Common myeloid progenitor, CD34-positive (primary cell): ENCODE measurements around the gene SAMD5. TPM values are rescaled to one million over a fixed set of nuclear protein-coding genes. Genes with fewer than 3 reads are reported as not detected.

Experiments used
- CTCF ChIA-PET: fragments of 350-600 bp; sonication (Branson Sonifier 250); formaldehyde crosslinking; loops from one replicate; lab custom pipeline; 2021; ENCODE audit warnings: antibody characterized with exemption; lab: Charles Lee
- POLR2A ChIA-PET: fragments of 350-600 bp; sonication (Branson Sonifier 250); formaldehyde crosslinking; loops from one replicate; lab custom pipeline; 2021; ENCODE audit warnings: antibody characterized with exemption; lab: Charles Lee
- DNase-seq, 3 donors: peaks; one replicate each; pipeline versions ENCODE4 v3.0.0 to v3.0.0-alpha.2; 2013
- H3K27ac ChIP-seq, 2 experiments: 1 replicate in 1 of 2; 2 replicates in 1 of 2; pipeline ENCODE4 v1.7.0; 2013; ENCODE audit warnings: inconsistent platforms in 2 of 2, low read length in 2 of 2, mild to moderate bottlenecking in 2 of 2, low read depth in 1 of 2, moderate library complexity in 1 of 2; ENCODE audit not compliant: severe bottlenecking in 2 of 2, insufficient read depth in 1 of 2, poor library complexity in 1 of 2
- H3K27me3 ChIP-seq, 5 experiments: replicated peaks in 2 of 5; 1 replicate in 3 of 5; 2 replicates in 2 of 5; pipeline versions ENCODE4 v1.6.1 to v1.7.0; 2013; ENCODE audit warnings: low read length in 4 of 5, mild to moderate bottlenecking in 2 of 5, moderate library complexity in 2 of 5, inconsistent platforms in 1 of 5; ENCODE audit not compliant: insufficient read depth in 5 of 5, control insufficient read depth in 4 of 5
- H3K36me3 ChIP-seq, 4 experiments: 1 replicate in 2 of 4; 2 replicates in 2 of 4; pipeline versions ENCODE4 v1.6.1 to v1.7.0; 2013; ENCODE audit warnings: low read length in 3 of 4, control low read depth in 1 of 4, mild to moderate bottlenecking in 1 of 4; ENCODE audit not compliant: control insufficient read depth in 4 of 4, insufficient read depth in 4 of 4
- H3K4me1 ChIP-seq, 4 experiments: 1 replicate in 3 of 4; 2 replicates in 1 of 4; pipeline versions ENCODE4 v1.6.1 to v1.7.1; 2013; ENCODE audit warnings: low read length in 3 of 4, mild to moderate bottlenecking in 3 of 4, control low read depth in 1 of 4, inconsistent platforms in 1 of 4, moderate library complexity in 1 of 4; ENCODE audit not compliant: control insufficient read depth in 4 of 4, insufficient read depth in 4 of 4; ENCODE audit errors: control extremely low read depth in 1 of 4
- H3K4me3 ChIP-seq, 7 experiments: 1 replicate in 4 of 7; 2 replicates in 3 of 7; pipeline versions ENCODE4 v1.5.1 to v1.7.0; 2013; ENCODE audit warnings: mild to moderate bottlenecking in 7 of 7, low read length in 6 of 7, moderate library complexity in 6 of 7, inconsistent platforms in 2 of 7, low read depth in 2 of 7, control low read depth in 1 of 7; ENCODE audit not compliant: insufficient read depth in 4 of 7, control insufficient read depth in 1 of 7; ENCODE audit errors: extremely low read depth in 1 of 7
- H3K9me3 ChIP-seq, 5 experiments: 1 replicate in 4 of 5; 2 replicates in 1 of 5; pipeline versions ENCODE4 v1.6.1 to v1.7.1; 2013; ENCODE audit warnings: low read length in 4 of 5, mild to moderate bottlenecking in 2 of 5, inconsistent platforms in 1 of 5, low read depth in 1 of 5, moderate library complexity in 1 of 5; ENCODE audit not compliant: control insufficient read depth in 4 of 5, insufficient read depth in 2 of 5; ENCODE audit errors: control extremely low read depth in 1 of 5
- WGBS: methylation state at CpG from one replicate; pipeline ENCODE4 v1.1.5; 2013; ENCODE audit not compliant: insufficient coverage; 5-methylcytosine and 5-hydroxymethylcytosine counted together
- polyA plus RNA-seq: library from polyadenylated mRNA; unstranded; fragments of 120-200 nt; gene quantifications from one replicate; pipeline ENCODE4 v1.2.1, GENCODE V29; 2013

The SAMD5 gene
- polyA plus RNA-seq: not detected

GRCh38 chr6:147508042-147508865 lies at the start of gene SAMD5:
TSS of gene SAMD5 (plus strand) at chr6:147508690. CDS start at chr6:147508929, 239 bp downstream.
- Histone ChIP-seq H3K4me3 (peak within 1 kb of the TSS; percentile 25 to 71 (median 47)), H3K27ac (no peak within 1 kb of the TSS), H3K27me3 (peaks cover 24 to 94% (median 60%) of the 10 kb centered on the region in 5 experiments), H3K4me1 (peaks cover 0 to 28% (median 24%) of the 10 kb centered on the region in 4 experiments), H3K36me3 (no peaks in the 10 kb centered on the region), H3K9me3 (peaks cover 0 to 6% (median 3%) of the 10 kb centered on the region in 5 experiments)
- peak; percentile 29 to 61 (median 56) for DNase-seq
- ChIA-PET POLR2A (no interaction called here), CTCF (interaction anchor here (0.6 to 2.8 kb wide), 6 partner anchors 14 to 955 kb away, joined by 3 to 19 read pairs (median 4); no protein-coding TSS in a partner anchor)
- WGBS: under 1% methylated on average over 90 of the region's 90 CpGs

GRCh38 chr6:147459780-147460179 lies 48.7 kb upstream of the SAMD5 start:
- Histone ChIP-seq H3K36me3 (no peaks in the 10 kb centered on the region), H3K9me3 (no peaks in the 10 kb centered on the region), H3K27ac (no peak overlapping the region), H3K4me1 (no peaks in the 10 kb centered on the region), H3K27me3 (no peaks in the 10 kb centered on the region), H3K4me3 (no peak overlapping the region)
- POLR2A ChIA-PET: no interaction called here
- WGBS: no CpG with 5 or more reads among the region's 1 CpG
- no peak for DNase-seq
- CTCF ChIA-PET: no interaction called here

DNA sequence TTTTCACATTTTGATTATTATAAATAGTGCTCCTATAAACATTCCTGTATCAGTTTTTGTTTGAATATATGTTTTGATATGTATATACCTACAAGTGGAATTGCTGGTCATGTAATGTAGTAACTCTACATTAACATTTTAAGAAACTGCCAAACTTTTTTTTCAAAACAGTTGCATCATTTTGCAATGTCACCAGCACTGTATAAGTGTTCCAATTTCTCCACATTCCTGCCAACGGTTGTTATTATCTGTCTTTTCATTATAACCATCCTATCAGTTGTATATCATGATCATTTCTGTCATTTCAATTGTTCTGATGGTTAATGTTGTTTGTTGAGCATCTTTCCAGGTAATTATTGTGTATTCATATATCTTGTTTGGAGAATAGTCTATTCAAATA lies 44.8 kb upstream of the SAMD5 start:
- Histone ChIP-seq H3K4me3 (no peak overlapping the region), H3K27ac (no peak overlapping the region), H3K27me3 (no peaks in the 10 kb centered on the region), H3K36me3 (no peaks in the 10 kb centered on the region), H3K9me3 (no peaks in the 10 kb centered on the region), H3K4me1 (peaks cover 0 to 8% (median 2%) of the 10 kb centered on the region in 4 experiments)
- no peak for DNase-seq
- WGBS: no CpG with 5 or more reads among the region's 1 CpG
- CTCF ChIA-PET: interaction anchor here (1.0 kb wide), 1 partner anchor 82 kb away, joined by 3 read pairs; no protein-coding TSS in a partner anchor
- POLR2A ChIA-PET: no interaction called here

- Histone ChIP-seq H3K36me3 (no peaks in the 10 kb centered on the region), H3K9me3 (no peaks in the 10 kb centered on the region), H3K4me3 (no peak overlapping the region), H3K27ac (no peak overlapping the region), H3K27me3 (no peaks in the 10 kb centered on the region), H3K4me1 (peaks cover 0 to 8% (median 2%) of the 10 kb centered on the region in 4 experiments)
- DNase-seq: peak in 2 of 3 donors; percentile 31 to 54
- CTCF ChIA-PET: no interaction called here
- whole genome bisulfite sequencing: no CpG with 5 or more reads among the region's 5 CpGs
- POLR2A ChIA-PET: no interaction called here
Measured at GRCh38 chr6:147467428-147467827, 41.1 kb upstream of the SAMD5 start.

GRCh38 chr6:147467886-147468285 lies 40.6 kb upstream of the SAMD5 start:
- H3K4me3 ChIP-seq: no peak overlapping the region
- CTCF ChIA-PET: no interaction called here
- H3K36me3 ChIP-seq: no peaks in the 10 kb centered on the region
- H3K27me3 ChIP-seq: no peaks in the 10 kb centered on the region
- POLR2A ChIA-PET: no interaction called here
- peaks cover 0 to 1% (median 0%) of the 10 kb centered on the region in 5 experiments for H3K9me3 ChIP-seq
- WGBS: no CpG with 5 or more reads among the region's 2 CpGs
- H3K27ac ChIP-seq: no peak overlapping the region
- DNase-seq: peak in 2 of 3 donors; percentile 54 to 68
- H3K4me1 ChIP-seq: peaks cover 0 to 8% (median 2%) of the 10 kb centered on the region in 4 experiments

DNA sequence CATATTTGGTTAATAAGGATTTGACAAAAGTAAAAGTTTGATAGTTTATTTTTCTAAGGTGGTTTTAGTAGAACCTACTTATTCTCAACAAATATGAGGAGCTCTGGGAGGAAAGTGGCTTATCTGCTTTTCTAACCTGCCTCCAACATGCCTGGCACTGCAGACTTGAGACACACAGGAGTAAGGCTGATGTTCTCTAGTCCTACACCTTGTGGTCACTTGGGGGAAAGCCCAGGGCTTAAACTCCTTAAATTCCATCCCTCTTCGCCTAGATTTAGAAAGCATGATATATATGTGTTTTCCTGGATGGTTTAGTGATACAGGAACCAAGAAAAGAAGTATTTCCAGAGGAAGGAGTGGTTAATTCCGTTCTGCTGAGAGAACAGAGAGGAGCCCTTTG lies 39.9 kb upstream of the SAMD5 start:
- no peak for DNase-seq
- peaks cover 0 to 8% (median 2%) of the 10 kb centered on the region in 4 experiments for H3K4me1 ChIP-seq
- H3K36me3 ChIP-seq: no peaks in the 10 kb centered on the region
- H3K4me3 ChIP-seq: no peak overlapping the region
- H3K9me3 ChIP-seq: peaks cover 0 to 8% (median 0%) of the 10 kb centered on the region in 5 experiments
- CTCF ChIA-PET: interaction anchor here (0.6 kb wide), 1 partner anchor 11 kb away, joined by 3 read pairs; no protein-coding TSS in a partner anchor
- POLR2A ChIA-PET: no interaction called here
- no peaks in the 10 kb centered on the region for H3K27me3 ChIP-seq
- no peak overlapping the region for H3K27ac ChIP-seq
- 80% methylated on average over 1 of the region's 2 CpGs for WGBS

DNA sequence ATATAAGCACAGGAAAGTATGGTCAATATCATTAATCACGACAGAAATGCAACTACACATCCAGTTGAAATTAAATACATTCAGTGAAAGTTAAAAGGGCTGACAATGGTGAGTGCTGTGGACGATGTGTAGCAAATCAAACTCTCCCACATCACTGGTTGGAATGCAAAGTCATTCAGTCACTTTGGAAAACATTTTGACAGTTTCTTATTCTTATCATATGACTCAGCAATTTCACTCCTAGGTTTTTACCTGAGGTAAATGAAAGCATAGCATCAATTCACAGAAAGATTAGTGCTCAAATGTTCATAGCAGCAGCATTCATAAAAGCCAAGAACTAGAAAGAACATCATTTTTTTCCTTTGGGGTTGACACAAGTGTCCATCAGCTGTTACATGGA lies 28.6 kb upstream of the SAMD5 start:
- POLR2A ChIA-PET: no interaction called here
- CTCF ChIA-PET: no interaction called here

More for the DNA sequence above, 28.6 kb upstream of the SAMD5 start:
- no peak overlapping the region for H3K4me3 ChIP-seq
- WGBS: no CpG with 5 or more reads among the region's 2 CpGs
- H3K4me1 ChIP-seq: peaks cover 0 to 3% (median 0%) of the 10 kb centered on the region in 4 experiments
- H3K27ac ChIP-seq: no peak overlapping the region
- peak in 2 of 3 donors; percentile 7 to 11 for DNase-seq
- H3K27me3 ChIP-seq: no peaks in the 10 kb centered on the region
- no peaks in the 10 kb centered on the region for H3K9me3 ChIP-seq
- no peaks in the 10 kb centered on the region for H3K36me3 ChIP-seq
